GM10266 (cell line): ENCODE measurements around the gene C1GALT1C1.
"Not testable (repeated sequence)": the region's sequence is repeated elsewhere in the genome, so short reads cannot be mapped to it uniquely, and the experiment has no call there.

ENCODE experiments used
- DNase-seq: peaks from one replicate; pipeline ENCODE4 v3.0.0; 2012; ENCODE audit errors: extremely low spot score
- CTCF ChIP-seq: IDR thresholded peaks from 2 replicates; pipeline ENCODE4 v1.5.1; 2012; ENCODE audit warnings: mild to moderate bottlenecking, low read depth; ENCODE audit not compliant: control insufficient read depth, insufficient read depth; ENCODE audit errors: missing control alignments

The C1GALT1C1 gene

GRCh38 chrX:120629667-120630537 is at the start of gene C1GALT1C1:
TSS of gene C1GALT1C1 (minus strand) at chrX:120630054. CDS start at chrX:120627166, 2,888 bp downstream.
- no peak for TF ChIP-seq CTCF
- DNase-seq = peak; percentile 76

- TF ChIP-seq CTCF = no peak
- no peak for DNase-seq
Measured at GRCh38 chrX:120677004-120677652, 47.3 kb upstream of the C1GALT1C1 start.

- DNase-seq = no peak
- no peak for TF ChIP-seq CTCF
Measured at GRCh38 chrX:120672841-120673530, 43.1 kb upstream of the C1GALT1C1 start.

- TF ChIP-seq CTCF = no peak
- no peak for DNase-seq
Measured at GRCh38 chrX:120672389-120672788, 42.5 kb upstream of the C1GALT1C1 start.

- no peak for DNase-seq
- TF ChIP-seq CTCF = no peak
Measured at GRCh38 chrX:120671963-120672362, 42.1 kb upstream of the C1GALT1C1 start.

GRCh38 chrX:120668357-120668756 is 38.5 kb upstream of the C1GALT1C1 start:
- no peak for TF ChIP-seq CTCF
- DNase-seq = no peak

GRCh38 chrX:120664535-120664934 is 34.7 kb upstream of the C1GALT1C1 start:
- DNase-seq = not testable (repeated sequence)
